CD4-positive, alpha-beta T cell treated with Interleukin-10 for 1 hour (primary cell): ENCODE results near the gene PELI3.
"Not testable (repeated sequence)": the region's sequence is repeated elsewhere in the genome, so short reads cannot be mapped to it uniquely, and the experiment has no call there.

Experiments used
- DNase-seq: peaks from one replicate; pipeline ENCODE4 v3.0.0-alpha.2; 2020

PELI3 gene, protein sequence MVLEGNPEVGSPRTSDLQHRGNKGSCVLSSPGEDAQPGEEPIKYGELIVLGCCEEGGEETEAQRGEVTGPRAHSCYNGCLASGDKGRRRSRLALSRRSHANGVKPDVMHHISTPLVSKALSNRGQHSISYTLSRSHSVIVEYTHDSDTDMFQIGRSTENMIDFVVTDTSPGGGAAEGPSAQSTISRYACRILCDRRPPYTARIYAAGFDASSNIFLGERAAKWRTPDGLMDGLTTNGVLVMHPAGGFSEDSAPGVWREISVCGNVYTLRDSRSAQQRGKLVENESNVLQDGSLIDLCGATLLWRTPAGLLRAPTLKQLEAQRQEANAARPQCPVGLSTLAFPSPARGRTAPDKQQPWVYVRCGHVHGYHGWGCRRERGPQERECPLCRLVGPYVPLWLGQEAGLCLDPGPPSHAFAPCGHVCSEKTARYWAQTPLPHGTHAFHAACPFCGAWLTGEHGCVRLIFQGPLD

DNA sequence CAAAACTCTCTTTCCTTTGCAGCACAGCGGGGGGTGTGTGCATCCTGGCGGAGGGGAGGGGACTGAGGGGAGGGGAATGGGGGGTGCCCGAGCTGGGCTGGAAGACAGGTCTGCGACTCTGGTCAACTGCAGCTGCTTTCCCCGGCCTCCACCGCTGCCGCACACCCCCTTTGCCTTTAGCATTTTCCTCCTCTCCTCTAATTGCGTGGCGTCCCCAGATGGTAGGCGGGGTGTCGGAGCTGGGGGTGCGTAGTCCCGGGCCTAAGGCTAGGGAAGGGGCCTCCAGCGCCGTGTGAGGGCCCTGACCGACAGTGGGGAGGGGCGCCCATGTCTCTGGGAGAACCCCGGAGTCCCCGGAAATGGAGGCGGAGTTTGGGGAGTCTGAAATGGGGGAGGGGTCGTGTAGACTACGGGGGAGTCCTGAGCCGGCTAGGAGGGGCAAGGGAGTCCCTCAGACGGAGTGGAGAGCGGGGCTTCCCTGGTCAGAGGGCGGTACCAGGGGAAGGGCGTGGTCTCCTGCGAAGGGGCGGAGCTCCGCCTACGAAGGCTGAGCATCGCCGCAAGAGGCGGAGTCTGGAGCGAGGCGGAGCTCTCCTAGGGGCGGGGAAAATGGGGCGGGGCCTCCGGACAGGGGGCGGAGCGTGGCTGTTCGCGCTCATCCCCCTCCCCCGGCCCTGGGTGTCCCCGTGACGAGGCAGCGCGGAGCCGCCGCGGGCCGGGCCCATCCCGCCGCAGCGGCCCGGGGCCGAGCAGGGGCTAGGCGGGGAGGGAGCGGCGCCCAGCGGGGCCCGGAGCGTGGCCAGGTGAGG, at the start of gene PELI3:
TSS of gene PELI3 (plus strand) at position 681 of the 809 bp plus-strand sequence. CDS start 1,224 bp downstream, outside the sequence.
- DNase-seq: peak; percentile 97

DNA sequence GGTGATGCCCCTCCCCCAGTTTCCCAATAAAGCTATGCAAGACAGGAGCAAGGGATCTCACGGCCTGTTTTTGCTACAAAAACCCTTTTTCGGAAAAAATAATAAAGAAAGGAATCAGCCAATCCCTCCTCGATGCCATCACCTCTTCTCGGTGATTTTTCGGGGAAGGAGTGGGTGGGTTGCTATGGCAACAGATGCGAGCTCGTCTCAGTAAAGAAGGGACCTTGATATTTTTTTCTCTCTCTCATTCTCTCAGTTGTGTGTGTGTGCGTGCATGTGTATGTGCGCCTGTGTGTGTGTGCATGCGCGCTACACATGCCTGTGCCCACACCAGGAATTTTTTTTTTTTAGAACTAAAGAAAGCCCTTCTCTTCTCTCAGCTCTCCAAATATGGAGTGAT, 49.7 kb upstream of the PELI3 start:
- DNase-seq: no peak

DNA sequence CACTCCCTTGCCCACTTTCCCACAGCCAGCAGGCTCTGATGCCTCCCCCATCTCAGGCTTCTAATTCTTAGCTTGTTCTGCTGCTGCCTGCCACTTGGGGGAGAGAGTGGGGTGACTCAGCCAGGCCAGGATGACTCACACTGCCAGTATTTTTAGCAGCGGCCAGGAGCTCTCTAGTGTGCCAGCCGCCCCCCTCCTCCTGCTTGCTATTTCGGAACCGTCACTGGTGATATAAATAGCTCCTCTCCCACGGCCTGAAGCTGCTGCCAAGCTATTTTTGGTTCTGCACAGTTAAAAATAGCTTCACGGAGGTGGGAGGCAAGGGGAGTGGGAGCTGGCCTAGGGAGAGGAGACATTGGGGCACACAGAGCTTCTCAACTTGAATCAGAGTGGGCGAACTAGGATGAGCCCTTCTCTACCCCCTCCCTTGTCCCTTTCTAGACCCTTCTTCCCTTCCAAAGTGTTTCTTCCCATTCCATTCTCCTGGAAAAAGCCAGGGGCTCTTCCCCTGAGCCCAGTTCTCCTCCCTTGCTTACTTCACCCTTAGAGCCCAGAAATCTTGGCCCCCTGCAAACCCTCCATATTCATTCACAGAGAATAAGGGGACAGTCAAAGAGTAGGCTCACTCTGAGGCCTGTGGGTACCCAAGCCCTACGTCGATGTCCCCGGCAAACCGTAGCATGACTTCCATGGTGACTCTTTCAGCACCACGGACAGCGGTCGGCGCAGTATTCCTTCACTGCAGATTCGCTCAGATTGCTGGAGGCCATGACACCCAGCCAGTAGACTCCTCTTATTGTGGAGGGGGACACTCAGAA, 48.3 kb upstream of the PELI3 start:
- DNase-seq: peak; percentile 46

DNA sequence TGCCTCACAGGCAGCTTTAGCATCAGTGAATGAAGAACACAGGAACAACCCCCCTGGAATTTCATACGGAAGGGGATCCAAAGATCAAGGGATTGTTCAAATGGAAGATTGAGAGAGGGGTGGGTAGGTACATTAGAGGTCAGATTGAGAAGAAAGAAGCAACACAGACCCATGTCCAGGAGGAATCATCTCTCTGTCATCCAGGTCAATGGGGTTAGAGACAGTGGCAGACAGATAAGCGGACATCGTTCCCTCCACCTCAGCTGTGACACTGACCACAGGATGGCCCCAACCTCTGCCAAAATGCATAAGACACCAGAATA, 47.8 kb upstream of the PELI3 start:
- no peak for DNase-seq

DNA sequence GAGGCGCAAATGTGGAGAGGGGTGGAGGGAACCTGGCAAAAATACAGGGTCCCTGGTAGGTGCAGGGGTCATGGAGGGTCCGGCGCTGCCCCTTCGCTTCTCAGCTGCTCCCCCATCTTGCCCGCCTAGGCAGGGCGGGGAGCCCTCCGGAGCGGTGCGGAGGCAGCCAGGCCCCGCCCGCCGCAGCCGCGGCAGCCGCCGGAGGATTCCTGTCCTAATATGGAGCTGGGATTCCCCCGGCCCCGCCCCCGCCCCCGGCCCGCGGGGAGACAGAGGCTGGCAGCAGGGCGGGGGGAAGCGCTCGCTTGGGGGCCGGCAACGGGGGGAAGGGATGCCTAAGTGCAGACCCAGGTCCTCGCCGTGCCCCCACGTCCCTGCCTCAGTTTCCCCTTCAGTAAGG, 46.9 kb upstream of the PELI3 start:
- DNase-seq: no peak

DNA sequence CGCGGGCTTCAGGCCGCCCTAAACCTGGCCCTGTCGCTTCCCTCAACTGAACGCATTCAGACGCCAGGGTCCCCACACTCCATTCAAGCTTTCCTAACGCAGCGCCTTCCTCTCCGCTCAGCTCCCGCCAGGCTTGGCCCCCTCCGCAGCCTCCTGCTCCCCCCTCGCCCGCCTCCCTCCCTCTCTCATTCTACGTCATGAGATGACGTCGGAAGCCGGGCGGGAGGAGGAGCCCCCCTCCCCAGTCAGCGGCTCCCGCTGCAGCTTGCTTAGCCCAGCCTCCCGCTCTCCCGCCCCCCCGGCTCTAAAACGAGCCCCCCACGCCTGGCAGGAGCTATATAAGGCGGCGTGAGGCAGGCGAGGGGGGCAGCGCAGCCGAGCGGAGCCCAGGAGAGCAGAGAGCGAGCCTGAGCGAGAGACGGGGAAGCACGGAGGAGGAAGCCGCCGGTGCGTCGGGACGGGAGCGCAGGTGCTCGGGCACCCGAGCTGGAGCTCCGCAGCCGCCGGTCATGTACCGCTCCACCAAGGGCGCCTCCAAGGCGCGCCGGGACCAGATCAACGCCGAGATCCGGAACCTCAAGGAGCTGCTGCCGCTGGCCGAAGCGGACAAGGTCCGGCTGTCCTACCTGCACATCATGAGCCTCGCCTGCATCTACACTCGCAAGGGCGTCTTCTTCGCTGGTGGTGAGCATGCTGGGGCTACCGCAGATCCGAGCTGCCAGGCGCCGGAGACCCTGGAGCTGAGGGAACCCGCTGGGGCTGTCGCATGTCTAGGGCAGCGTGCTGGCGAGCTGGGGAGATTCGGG, 45.8 kb upstream of the PELI3 start, which contains the start of gene NPAS4:
TSS of gene NPAS4 (plus strand) at position 365 of the 806 bp plus-strand sequence. CDS start at position 510, 145 bp downstream.
- no peak for DNase-seq

DNA sequence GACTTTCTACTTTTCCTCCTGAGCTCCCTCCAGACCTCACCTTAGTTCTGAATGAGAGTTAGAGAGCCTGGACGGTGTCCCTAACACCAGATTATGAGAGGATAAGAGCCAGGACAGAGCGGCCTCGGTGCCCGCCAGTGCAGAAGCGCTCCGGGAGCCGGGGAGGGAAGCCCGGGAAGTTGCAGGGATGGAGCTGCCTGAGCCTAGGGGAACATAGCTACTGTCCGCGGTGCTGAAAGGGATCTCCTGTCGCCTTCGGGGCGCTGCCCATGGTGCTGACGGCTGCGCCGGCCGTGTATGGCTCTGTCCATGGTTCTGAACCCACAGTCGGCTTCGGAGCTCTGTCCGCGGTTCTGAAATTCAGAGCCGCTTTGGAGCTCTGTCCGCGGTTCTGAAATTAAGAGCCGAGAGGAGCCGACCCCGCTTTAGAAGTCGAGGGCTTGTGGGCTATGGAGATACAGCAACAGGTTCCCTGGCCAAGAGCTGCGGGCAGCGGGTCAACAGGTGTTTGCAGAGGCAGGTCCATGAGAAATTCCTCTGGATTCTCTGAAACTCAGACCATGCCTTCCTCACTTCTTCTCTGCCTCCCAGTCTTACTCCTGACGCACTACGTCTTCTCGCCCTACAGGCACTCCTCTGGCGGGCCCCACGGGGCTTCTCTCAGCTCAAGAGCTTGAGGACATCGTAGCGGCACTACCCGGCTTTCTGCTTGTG, 45.1 kb upstream of the PELI3 start:
- DNase-seq: peak; percentile 89

DNA sequence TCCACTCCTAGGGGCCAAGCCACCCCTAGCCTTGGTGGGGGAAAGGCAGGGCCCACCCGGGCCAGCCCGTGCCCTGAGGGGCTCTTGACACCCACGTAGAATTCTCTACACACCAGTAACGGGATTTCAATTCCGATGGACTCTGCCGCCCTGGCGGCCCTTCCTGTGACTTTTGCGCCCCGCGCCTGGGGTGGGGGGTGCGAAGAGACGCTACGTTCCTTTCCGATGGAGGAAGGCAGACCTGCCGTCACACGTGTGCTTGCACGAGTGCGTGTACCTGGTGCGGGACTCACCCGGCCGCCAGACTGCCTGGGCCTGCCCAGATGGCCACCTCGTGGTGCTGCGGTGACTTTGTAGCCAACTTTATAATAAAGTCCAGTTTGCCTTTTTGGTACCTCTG, 40.4 kb upstream of the PELI3 start:
- DNase-seq: no peak

DNA sequence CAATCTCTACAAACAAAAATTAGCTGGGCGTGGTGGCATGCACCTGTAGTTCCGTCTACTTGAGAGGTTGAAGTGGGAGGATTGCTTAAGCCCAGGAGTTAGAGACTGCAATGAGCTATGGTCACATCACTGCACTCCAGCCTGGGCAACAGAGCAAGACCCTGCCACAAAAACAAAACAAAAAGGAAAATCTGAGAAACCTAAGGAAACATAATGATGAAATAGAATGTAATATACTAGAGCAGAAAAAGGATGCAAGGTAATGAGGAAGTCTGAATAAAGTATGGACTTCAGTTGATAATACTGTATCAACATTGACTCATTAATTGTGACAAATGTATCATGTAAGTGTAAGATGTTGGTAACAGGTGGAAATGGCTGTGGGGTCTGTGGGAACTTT, 37.8 kb upstream of the PELI3 start:
- DNase-seq: no peak

DNA sequence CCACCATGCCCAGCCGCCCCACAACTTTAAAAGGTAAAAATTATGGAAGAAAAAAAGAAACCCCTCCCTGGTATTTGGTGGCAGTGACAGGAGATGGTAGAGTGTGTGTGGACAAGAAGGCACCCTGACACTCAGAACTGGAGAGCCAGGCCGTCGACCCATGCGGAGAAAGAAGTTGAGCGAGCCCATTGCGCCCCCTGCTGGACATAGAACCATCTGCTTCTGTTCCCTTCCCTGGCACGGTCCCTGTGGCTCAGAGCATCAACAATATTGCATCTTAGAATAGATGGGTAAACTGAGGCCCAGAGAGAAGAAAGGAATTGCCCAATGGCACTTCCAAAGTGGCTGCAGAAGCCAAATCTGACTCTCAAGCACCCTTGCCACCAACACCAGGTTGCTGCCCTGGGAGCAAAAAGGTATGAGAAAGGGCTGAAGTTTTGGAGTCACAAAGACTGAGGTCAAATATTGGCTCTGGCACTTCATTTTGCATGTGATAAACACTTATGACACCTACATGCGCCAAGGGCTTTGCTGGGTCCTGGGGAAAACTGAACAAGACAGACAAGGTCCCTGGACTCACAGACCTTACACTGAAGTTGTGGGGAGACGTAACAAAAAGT, 36.6 kb upstream of the PELI3 start:
- DNase-seq: peak; percentile 73

DNA sequence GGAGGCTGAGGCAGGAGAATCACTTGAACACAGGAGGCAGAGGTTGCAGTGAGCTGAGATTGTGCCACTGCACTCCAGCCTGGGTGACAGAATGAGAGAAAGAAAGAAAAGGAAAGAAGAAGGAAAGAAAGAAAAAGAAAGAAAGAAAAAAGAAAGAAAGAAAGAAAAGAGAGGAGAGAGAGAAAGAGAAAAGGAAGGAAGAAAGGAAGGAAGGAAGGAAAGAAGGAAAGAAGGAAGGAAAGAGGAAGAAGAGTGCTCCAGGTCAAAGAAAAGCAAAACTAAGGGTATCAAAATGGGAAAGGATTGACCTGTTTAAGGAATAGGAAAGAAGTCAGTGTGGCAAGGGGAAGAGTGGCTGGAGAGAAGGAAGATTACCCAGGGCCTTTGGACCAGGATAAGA, 35.4 kb upstream of the PELI3 start:
- not testable (repeated sequence) for DNase-seq

DNA sequence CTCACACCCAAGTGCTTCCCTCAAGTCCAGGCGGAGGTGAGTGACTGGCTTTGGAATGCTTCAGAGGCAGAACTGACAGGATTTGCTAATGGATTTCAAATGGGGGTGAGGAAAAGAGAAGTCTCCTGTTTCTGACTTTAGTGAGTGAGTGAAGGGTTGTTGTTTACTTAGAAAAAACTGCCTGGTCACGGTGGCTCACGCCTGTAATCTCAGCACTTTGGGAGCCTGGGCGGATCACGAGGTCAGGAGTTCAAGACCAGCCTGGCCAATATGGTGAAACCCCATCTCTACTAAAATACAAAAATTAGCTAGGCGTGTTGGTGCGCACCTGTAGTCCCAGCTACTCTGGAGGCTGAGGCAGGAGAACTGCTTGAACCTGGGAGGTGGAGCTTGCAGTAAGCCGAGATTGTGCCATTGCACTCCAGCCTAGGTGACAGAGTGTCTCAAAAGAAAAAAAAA, 34.8 kb upstream of the PELI3 start:
- not testable (repeated sequence) for DNase-seq

DNA sequence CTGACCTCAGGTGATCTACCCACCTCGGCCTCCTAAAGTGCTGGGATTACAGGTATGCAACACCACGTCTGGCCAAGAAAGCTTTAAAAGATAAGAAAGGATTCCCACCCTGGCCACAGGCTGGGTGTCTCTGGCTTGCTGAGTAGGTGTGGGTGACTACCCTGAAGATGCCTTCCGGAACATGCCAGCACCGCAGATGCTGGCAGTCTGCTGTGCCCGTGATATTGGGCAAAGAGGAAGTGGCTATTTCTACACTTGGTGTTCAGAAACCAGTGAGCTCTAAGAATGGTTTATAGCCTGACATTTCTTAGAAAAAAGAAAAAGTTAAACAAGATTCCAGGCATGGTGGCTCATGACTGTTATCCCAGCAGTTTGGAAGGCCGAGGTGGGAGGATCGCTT, 34.1 kb upstream of the PELI3 start:
- DNase-seq: no peak

DNA sequence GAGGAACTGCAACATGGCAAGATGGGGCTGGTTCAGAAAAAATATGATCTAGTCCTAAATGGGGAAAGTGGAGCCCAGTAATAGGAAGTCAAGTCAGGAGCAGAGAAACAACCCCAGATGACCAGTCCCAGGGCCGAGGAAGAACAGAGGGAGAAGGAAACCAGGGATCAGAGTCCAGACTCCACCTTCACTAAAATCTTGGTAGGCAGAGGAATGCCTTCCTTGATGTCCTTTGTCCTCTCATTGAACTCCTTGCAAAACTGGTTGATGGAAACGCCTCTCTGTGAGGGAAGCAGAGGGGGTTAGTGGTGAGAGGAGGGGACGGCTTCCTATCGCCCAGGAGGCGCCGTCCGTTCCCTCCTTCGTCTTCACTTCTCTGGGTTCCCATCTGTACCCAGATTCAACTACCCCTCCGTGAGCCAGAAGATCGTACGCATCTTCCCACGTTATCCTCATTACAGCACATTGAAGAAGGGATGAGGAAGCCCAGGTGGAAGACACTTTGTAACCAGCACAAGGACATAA, 28.7 kb upstream of the PELI3 start:
- DNase-seq: no peak

DNA sequence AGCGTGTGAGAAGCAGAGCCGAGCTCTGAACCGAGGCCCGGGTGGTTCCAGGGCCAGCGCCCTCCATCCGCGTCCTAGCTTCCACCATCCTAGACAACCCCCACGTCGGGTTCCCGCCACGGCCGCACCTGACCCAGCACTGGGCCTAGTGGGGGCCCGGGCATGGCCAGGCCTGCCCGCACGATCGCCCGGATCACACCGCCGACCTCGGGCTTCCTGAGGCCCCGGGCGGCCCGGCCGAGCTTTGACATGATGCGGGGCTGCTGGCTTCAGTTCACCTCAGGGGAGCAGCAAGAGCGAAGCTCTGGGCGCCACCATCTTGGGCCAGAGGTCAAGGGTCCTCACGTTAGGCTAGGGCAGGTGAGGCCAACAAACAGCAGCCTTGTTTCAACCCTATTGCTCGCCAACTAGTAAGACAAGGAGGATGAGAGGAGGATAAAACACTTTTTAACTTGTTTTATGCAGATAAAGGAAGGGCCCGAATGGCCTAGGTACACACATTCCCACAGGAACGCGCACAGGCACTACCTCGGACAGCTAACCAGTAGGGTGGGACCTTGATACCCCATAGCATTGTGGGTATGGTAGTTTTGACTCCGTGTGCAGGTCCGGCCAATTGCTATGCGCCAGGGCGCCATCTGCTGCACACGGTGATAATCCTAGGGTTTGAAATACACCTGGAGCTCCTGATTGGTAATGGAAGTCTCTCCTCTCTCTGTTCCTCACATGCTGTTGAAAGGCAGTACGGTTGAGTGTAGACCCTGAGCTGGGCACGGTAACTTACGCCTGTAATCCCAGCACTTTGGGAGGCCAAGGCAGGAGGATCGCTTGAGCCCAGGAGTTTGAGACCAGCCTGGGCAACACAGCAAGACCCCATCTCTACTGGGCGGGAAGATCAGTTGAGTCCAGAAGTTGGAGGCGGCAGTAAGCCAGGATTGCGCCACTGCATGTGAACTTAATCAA, 27.9 kb upstream of the PELI3 start, which contains the start of gene MRPL11:
TSS of gene MRPL11 (minus strand) at position 345 of the 963 bp plus-strand sequence. CDS start at position 251, 94 bp downstream.
- peak; percentile 93 for DNase-seq

DNA sequence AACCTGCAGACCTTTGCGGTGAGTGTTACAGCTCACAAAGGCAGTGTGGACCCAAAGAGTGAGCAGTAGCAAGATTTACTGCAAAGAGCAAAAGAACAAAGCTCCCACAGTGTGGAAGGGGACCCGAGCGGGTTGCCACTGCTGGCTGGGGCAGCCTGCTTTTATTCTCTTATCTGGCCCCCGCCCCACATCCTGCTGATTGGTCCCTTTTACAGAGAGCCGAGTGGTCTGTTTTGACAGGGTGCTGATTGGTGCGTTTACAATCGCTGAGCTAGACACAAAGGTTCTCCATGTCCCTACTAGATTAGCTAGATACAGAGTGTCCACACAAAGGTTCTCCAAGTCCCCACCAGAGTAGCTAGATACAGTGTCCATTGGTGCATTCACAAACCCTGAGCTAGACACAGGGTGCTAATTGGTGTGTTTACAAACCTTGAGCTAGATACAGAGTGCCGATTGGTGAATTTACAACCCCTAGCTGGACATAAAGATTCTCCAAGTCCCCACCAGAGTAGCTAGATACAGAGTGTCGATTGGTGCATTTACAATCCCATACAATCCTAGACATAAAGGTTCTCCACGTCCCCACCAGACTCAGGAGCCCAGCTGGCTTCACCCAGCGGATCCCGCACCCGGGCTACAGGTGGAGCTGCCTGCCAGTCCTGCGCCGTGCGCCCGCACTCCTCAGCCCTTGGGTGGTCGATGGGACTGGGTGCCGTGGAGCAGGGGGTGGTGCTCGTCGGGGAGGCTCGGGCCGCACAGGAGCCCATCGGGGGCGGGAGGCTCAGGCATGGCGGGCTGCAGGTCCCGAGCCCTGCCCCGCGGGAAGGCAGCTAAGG, 26.4 kb upstream of the PELI3 start:
- DNase-seq: not testable (repeated sequence)

DNA sequence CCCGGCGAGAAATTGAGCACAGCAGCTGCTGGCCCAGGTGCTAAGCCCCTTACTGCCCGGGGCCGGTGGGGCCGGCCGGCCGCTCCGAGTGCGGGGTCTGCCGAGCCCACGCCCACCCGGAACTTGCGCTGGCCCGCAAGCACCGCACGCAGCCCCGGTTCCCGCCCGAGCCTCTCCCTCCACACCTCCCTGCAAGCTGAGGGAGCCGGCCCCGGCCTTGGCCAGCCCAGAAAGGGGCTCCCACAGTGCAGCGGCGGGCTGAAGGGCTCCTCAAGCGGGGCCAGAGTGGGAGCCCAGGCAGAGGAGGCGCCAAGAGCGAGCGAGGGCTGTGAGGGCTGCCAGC, 25.8 kb upstream of the PELI3 start:
- not testable (repeated sequence) for DNase-seq

DNA sequence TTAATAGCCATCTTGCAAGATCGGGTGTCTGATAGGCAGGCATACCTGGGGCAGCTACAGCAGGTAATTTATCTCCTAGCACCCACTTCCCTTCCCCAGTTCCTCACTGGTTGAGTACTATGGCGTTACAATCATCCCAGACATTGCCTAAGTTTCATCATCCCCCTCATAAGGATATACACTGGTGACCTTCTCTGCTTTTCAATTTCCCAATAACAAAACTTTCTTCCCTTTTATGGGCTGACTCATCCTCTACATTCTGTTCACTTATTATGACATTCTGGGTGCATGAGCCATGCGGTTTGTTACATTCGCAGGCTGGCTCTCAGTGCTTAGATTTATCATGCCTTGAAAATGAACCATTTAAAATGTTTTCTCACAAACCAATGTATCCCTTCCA, 23.1 kb upstream of the PELI3 start:
- no peak for DNase-seq
